GM21619 (cell line): ENCODE results near the gene C1orf141.
"Not testable (repeated sequence)": the region's sequence is repeated elsewhere in the genome, so short reads cannot be mapped to it uniquely, and the experiment has no call there.

Experiments
- ATAC-seq: cut with Tn5 transposase; IDR thresholded peaks from one replicate; pipeline ENCODE4 v1.9.1; 2021; ENCODE audit not compliant: unreplicated experiment

The C1orf141 gene

GRCh38 chr1:67089685-67090208, 45.0 kb downstream of the C1orf141 start:
- no peak for ATAC-seq

GRCh38 chr1:67088440-67088839, 46.3 kb downstream of the C1orf141 start:
- no peak for ATAC-seq

- ATAC-seq = no peak
Measured at GRCh38 chr1:67085326-67085725, 49.4 kb downstream of the C1orf141 start.

- no peak for ATAC-seq
Measured at GRCh38 chr1:67084765-67085318, 49.9 kb downstream of the C1orf141 start.

GRCh38 chr1:67078291-67078690, 56.5 kb downstream of the C1orf141 start:
- ATAC-seq = no peak

GRCh38 chr1:67077593-67077992, 57.2 kb downstream of the C1orf141 start:
- no peak for ATAC-seq

GRCh38 chr1:67072749-67073148, 62.0 kb downstream of the C1orf141 start:
- ATAC-seq = no peak

GRCh38 chr1:67067655-67068054, 67.1 kb downstream of the C1orf141 start:
- ATAC-seq = not testable (repeated sequence)

- no peak for ATAC-seq
Measured at GRCh38 chr1:67062412-67062811, 72.4 kb downstream of the C1orf141 start.

- no peak for ATAC-seq
Measured at GRCh38 chr1:67061266-67061665, 73.5 kb downstream of the C1orf141 start.

- no peak for ATAC-seq
Measured at GRCh38 chr1:67060811-67061218, 74.0 kb downstream of the C1orf141 start.

GRCh38 chr1:67059346-67059745, 75.4 kb downstream of the C1orf141 start:
- no peak for ATAC-seq

GRCh38 chr1:67058761-67059160, 76.0 kb downstream of the C1orf141 start:
- no peak for ATAC-seq

GRCh38 chr1:67058242-67058641, 76.5 kb downstream of the C1orf141 start:
- no peak for ATAC-seq

GRCh38 chr1:67053785-67054772, 80.7 kb downstream of the C1orf141 start, which contains the start of gene SLC35D1:
TSS of gene SLC35D1 (minus strand) at chr1:67054148. CDS start at chr1:67054013, 135 bp downstream.
- ATAC-seq = peak; percentile 75

GRCh38 chr1:67053535-67053784, 81.3 kb downstream of the C1orf141 start:
- peak; percentile 31 for ATAC-seq

GRCh38 chr1:67052741-67053534, 81.8 kb downstream of the C1orf141 start:
- peak; percentile 10 for ATAC-seq

GRCh38 chr1:67051196-67051595, 83.6 kb downstream of the C1orf141 start:
- ATAC-seq = no peak

GRCh38 chr1:67044631-67045270, 90.0 kb downstream of the C1orf141 start:
- ATAC-seq = peak; percentile 53

GRCh38 chr1:67043366-67043765, 91.4 kb downstream of the C1orf141 start:
- ATAC-seq = no peak
